Keratinocyte (primary cell): ENCODE measurements around the gene GRPEL1. TPM values are rescaled to one million over a fixed set of nuclear protein-coding genes. Genes with fewer than 3 reads are reported as not detected.
A peak's percentile ranks its signal among the peaks of the same experiment; 100 is the strongest.

ENCODE experiments used
- DNase-seq: peaks from one replicate; pipeline ENCODE4 v3.0.0-alpha.2; 2011; ENCODE audit warnings: low read depth, missing footprints, low spot score
- FAIRE-seq: peaks from 2 replicates; lab custom pipeline; 2011; peaks lifted over from hg19 to GRCh38; lab: Jason Lieb, UNC
- H2AFZ ChIP-seq: 2 replicates; pipeline ENCODE4 v1.6.0; 2012; ENCODE audit warnings: low read length, control low read depth, inconsistent platforms; ENCODE audit not compliant: control insufficient read depth
- H3K27ac ChIP-seq: 2 replicates; pipeline ENCODE4 v1.5.1; 2011; ENCODE audit warnings: low read length; ENCODE audit not compliant: control insufficient read depth, insufficient read depth
- H3K27me3 ChIP-seq: 3 replicates; pipeline ENCODE4 v1.6.0; 2011; ENCODE audit warnings: low read length; ENCODE audit not compliant: control insufficient read depth, insufficient read depth; ENCODE audit errors: extremely low read depth
- H3K36me3 ChIP-seq, 2 experiments: 2 replicates in 1 of 2; 3 replicates in 1 of 2; pipeline ENCODE4 v1.5.1; 2011; ENCODE audit warnings: low read length in 2 of 2, mild to moderate bottlenecking in 1 of 2; ENCODE audit not compliant: control insufficient read depth in 2 of 2, insufficient read depth in 2 of 2; ENCODE audit errors: extremely low read depth in 1 of 2
- H3K4me1 ChIP-seq: 3 replicates; pipeline ENCODE4 v1.5.1; 2011; ENCODE audit warnings: low read length; ENCODE audit not compliant: control insufficient read depth, insufficient read depth; ENCODE audit errors: extremely low read depth
- H3K4me2 ChIP-seq: 3 replicates; pipeline ENCODE4 v1.6.0; 2011; ENCODE audit warnings: low read depth, low read length; ENCODE audit not compliant: control insufficient read depth, insufficient read depth; ENCODE audit errors: extremely low read depth
- H3K4me3 ChIP-seq, 3 experiments: fragments of 200-600 bp in 1 of 3; sonication (generic) in 1 of 3; 2 replicates in 2 of 3; 3 replicates in 1 of 3; pipeline ENCODE4 v1.5.1; 2011 to 2016; ENCODE audit warnings: low read length in 3 of 3, mild to moderate bottlenecking in 3 of 3, control low read depth in 2 of 3, inconsistent platforms in 1 of 3, low read depth in 1 of 3, mixed read lengths in 1 of 3, mixed run types in 1 of 3, moderate library complexity in 1 of 3; ENCODE audit not compliant: control insufficient read depth in 2 of 3, insufficient read depth in 2 of 3; ENCODE audit errors: extremely low read depth in 1 of 3
- H3K79me2 ChIP-seq: 2 replicates; pipeline ENCODE4 v1.6.0; 2012; ENCODE audit warnings: low read length; ENCODE audit not compliant: control insufficient read depth, insufficient read depth
- H3K9ac ChIP-seq: 3 replicates; pipeline ENCODE4 v1.6.0; 2011; ENCODE audit warnings: low read length; ENCODE audit not compliant: control insufficient read depth, insufficient read depth; ENCODE audit errors: extremely low read depth
- H3K9me1 ChIP-seq: 3 replicates; pipeline ENCODE4 v1.6.0; 2011; ENCODE audit warnings: low read length; ENCODE audit not compliant: control insufficient read depth, insufficient read depth; ENCODE audit errors: extremely low read depth
- H3K9me3 ChIP-seq: 2 replicates; pipeline ENCODE4 v1.5.1; 2012; ENCODE audit warnings: low read depth, low read length; ENCODE audit not compliant: control insufficient read depth
- H4K20me1 ChIP-seq: 3 replicates; pipeline ENCODE4 v1.6.0; 2011; ENCODE audit warnings: low read length; ENCODE audit not compliant: control insufficient read depth, insufficient read depth; ENCODE audit errors: extremely low read depth
- CTCF ChIP-seq, 3 experiments: IDR thresholded peaks in 1 of 3; conservative IDR thresholded peaks in 1 of 3; optimal IDR thresholded peaks in 1 of 3; 2 replicates in 2 of 3; 3 replicates in 1 of 3; pipeline versions ENCODE3 to v1.5.1; 2011; ENCODE audit warnings: low read length in 3 of 3, mild to moderate bottlenecking in 3 of 3, moderate library complexity in 2 of 3, control low read depth in 1 of 3, inconsistent platforms in 1 of 3; ENCODE audit not compliant: insufficient read depth in 2 of 3; ENCODE audit errors: extremely low read depth in 1 of 3
- EZH2 ChIP-seq: IDR thresholded peaks from one replicate; pipeline ENCODE4 v1.6.1; 2012; ENCODE audit warnings: inconsistent platforms, mild to moderate bottlenecking, low read length, moderate library complexity
- dilution Hi-C: fragments of 300-500 bp; cut with MboI; formaldehyde crosslinking; loops from one replicate; pipeline ENCODE4 v1.7.0; 2020; ENCODE audit warnings: low sequenced_read_pairs; ENCODE audit not compliant: extremely low pct_ligation_motif_present
- polyA plus RNA-seq, 5 experiments: library from polyadenylated mRNA; depleted of rRNA in 3 of 5; stranded (reverse) in 3 of 5; stranded (forward) in 1 of 5; unstranded in 1 of 5; fragments of >200 nt; gene quantifications; 1 replicate in 1 of 5; 2 replicates in 3 of 5; 3 replicates in 1 of 5; pipeline versions ENCODE4 v1.2.1 to v1.2.3, GENCODE V29; 2011 to 2012; ENCODE audit warnings: missing spikeins in 2 of 5, low read depth in 1 of 5, low replicate concordance in 1 of 5

The GRPEL1 gene
- polyA plus RNA-seq, 1 donor (not counting 4 experiments of a cell fraction or from before 2014, with no cell fraction given): 59.1 TPM

- H2AFZ ChIP-seq: peak overlapping the region; percentile 81
- H3K4me2 ChIP-seq: peak overlapping the region; percentile 92
- TF ChIP-seq EZH2 (no peak), CTCF (optimal IDR thresholded peaks at IDR 0.05 in 1 of 3, IDR thresholded peaks at IDR 0.05 in 1 of 3, conservative IDR thresholded peaks at IDR 0.05 in 1 of 3; ENCODE audit: extremely low read depth in 1 of 3, insufficient read depth in 2 of 3, low read length in 3 of 3) (no peak)
- peaks cover 46% of the 10 kb centered on the region for H3K79me2 ChIP-seq
- H3K4me3 ChIP-seq: peak overlapping the region; percentile 84 to 90 (median 86)
- no peaks in the 10 kb centered on the region for H3K9me3 ChIP-seq
- FAIRE-seq (no peak), DNase-seq (no peak)
- H4K20me1 ChIP-seq: peaks cover 9% of the 10 kb centered on the region
- dilution Hi-C loops: no loop called here
- peaks cover 13 to 15% of the 10 kb centered on the region in 2 experiments for H3K36me3 ChIP-seq
- H3K9me1 ChIP-seq: no peaks in the 10 kb centered on the region
- H3K9ac ChIP-seq: peak overlapping the region; percentile 91
- no peaks in the 10 kb centered on the region for H3K27me3 ChIP-seq
- H3K27ac ChIP-seq: peak overlapping the region; percentile 81
- H3K4me1 ChIP-seq: peaks cover 13% of the 10 kb centered on the region
Measured at GRCh38 chr4:7067126-7067451, 775 bp downstream of the GRPEL1 start.

- TF ChIP-seq CTCF (optimal IDR thresholded peaks at IDR 0.05 in 1 of 3, IDR thresholded peaks at IDR 0.05 in 1 of 3, conservative IDR thresholded peaks at IDR 0.05 in 1 of 3; ENCODE audit: extremely low read depth in 1 of 3, insufficient read depth in 2 of 3, low read length in 3 of 3) (no peak), EZH2 (no peak)
- H3K4me2 ChIP-seq: peak overlapping the region; percentile 92
- H2AFZ ChIP-seq: no peak overlapping the region
- H3K4me1 ChIP-seq: peaks cover 13% of the 10 kb centered on the region
- H4K20me1 ChIP-seq: peaks cover 9% of the 10 kb centered on the region
- FAIRE-seq: no peak
- H3K9me1 ChIP-seq: no peaks in the 10 kb centered on the region
- H3K9me3 ChIP-seq: no peaks in the 10 kb centered on the region
- DNase-seq: no peak
- H3K27me3 ChIP-seq: no peaks in the 10 kb centered on the region
- dilution Hi-C loops: no loop called here
- peaks cover 46% of the 10 kb centered on the region for H3K79me2 ChIP-seq
- peak overlapping the region; percentile 91 for H3K9ac ChIP-seq
- H3K4me3 ChIP-seq: peak overlapping the region; percentile 84 to 90 (median 86)
- peaks cover 19 to 20% of the 10 kb centered on the region in 2 experiments for H3K36me3 ChIP-seq
- H3K27ac ChIP-seq: peak overlapping the region; percentile 81
Measured at GRCh38 chr4:7066493-7066892, 1.4 kb downstream of the GRPEL1 start.
